GM21737 (cell line): ENCODE data around the gene RAB35.
A peak's percentile ranks its signal among the peaks of the same experiment; 100 is the strongest.

Source experiments
- ATAC-seq: cut with Tn5 transposase; IDR thresholded peaks from one replicate; pipeline ENCODE4 v1.9.1; 2021; ENCODE audit warnings: mild to moderate bottlenecking, moderate library complexity; ENCODE audit not compliant: unreplicated experiment

RAB35 gene

DNA sequence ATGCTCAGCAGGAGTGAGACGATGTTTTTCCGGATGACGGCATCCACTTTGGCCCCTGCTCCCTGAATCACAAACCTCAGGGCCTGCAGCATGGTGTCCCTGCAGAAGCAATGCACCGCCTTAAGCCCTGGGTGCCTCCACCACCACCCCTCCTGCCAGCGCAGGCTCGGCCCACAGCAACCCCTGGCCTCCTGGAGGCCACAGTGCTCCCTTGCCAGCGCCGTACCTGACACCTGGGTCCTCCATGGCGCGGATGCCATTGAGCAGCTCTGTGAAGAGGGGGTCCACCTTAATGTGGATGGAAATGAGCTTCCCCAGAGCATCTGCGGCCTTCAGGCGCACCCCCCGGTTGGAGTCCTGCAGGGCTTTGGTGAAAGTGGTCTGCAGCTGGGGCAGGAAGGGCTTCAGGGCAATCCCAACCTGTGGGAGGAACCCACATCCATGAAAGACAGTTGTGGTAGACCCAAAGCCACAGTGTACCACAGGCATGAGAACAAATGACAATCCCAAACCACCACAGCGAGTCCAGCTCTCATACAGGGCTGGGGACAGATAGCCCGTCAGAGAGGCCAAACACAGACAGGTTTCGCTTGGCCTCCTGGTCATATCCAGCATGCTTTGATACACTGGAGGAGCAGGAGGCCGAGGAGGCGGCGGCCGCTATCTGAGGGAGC, 17.9 kb upstream of the RAB35 start:
- no peak for ATAC-seq

- peak; percentile 83 for ATAC-seq
These were observed 16.4 kb upstream of the RAB35 start for GRCh38 chr12:120132863-120133385.

GRCh38 chr12:120132054-120132836, 15.7 kb upstream of the RAB35 start:
- ATAC-seq = no peak

DNA sequence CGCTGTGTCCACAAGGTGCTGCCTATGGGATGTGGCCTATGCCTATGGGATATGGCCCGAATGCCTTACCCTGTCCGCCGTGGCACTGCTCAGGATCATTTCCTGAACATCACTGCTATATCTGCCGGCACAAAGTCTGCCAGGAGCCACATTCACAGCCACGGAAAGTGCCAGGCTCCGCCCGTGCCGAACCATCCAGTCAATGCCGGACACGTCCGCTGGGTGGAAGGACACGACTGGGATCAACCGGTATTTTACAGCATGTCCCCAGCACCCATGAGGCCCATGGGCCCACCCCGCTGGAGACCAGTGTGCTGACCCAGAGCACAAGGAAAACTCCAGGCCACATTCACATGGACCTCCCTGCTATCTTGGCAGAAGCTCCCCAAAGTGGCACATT, 14.6 kb upstream of the RAB35 start:
- no peak for ATAC-seq

- ATAC-seq = no peak
These were observed 13.5 kb upstream of the RAB35 start for GRCh38 chr12:120130011-120130410.

DNA sequence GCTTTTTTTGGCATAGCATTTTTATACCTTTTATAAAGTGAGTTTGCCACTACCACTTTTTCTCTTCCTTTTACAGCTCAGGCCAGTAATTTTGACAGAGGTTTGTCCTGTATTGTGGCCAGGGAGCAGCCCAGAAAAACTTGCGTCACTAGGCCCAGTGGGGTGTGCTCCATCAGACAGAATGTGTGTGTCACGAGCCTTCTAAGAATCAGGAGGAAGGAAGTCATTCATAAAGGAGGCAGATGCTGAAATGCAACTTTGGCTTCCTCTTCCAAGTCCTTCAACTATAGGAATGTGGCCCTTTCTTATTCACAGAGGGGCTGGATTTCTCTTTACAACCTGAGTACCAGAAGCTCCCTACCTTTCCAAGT, 10.1 kb upstream of the RAB35 start:
- ATAC-seq = no peak

- no peak for ATAC-seq
These were observed 9.5 kb upstream of the RAB35 start for GRCh38 chr12:120125792-120126634.

DNA sequence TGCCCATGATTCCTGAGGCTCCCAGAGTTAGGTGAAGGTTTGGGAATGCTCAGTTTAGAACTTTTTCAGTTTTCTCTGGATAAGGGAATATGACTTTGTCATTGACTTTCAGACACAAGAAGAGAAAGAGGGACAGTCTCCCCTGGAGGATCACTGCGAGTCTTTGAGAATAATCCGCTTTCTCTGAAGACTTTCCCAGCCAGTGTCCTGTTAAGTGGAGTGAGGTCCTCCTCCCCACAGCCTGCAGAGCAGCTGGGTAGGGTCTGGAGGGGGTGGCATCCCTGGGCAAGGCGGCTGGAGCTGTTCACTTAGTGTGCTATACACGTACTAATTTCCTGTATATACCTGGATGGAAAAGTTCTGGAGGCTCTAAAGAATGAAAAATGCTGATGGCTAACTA, 8.5 kb upstream of the RAB35 start:
- ATAC-seq = no peak

- ATAC-seq = peak; percentile 33
These were observed 5.3 kb upstream of the RAB35 start for GRCh38 chr12:120121766-120122293.

GRCh38 chr12:120121343-120121742, 4.8 kb upstream of the RAB35 start:
- ATAC-seq = no peak

DNA sequence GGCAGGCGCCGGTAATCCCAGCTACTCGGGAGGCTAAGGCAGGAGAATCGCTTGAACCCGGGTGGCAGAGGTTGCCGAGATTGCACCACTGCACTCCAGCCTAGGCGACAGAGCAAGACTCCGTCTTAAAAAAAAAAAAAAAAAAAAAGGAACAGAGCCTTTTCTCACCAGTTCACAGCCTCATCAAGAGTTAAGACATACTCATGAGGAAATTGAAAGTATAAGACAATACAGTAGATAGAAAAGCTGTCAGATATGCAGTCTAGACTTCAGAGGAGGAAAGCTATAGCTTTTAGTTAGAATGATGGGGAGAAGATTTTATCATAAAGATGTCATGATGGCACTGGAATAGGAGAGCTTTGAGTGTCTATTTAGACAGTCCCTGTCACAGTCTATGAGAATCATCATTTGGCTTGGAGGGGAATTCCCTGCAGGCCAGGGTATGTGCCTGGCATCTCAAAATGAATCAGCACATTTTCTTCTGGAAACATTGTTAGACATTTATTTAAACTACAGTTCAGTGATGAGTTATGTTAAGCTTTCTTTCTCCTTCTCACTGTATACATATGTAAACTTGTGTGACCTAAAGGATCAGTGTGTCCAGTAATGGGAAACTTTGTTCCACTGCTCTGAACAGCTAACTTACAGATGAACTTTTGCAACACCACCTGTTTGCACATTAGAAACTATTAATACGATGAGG, 2.9 kb upstream of the RAB35 start:
- ATAC-seq = peak; percentile 19

GRCh38 chr12:120118321-120119061, 1.9 kb upstream of the RAB35 start:
- no peak for ATAC-seq

DNA sequence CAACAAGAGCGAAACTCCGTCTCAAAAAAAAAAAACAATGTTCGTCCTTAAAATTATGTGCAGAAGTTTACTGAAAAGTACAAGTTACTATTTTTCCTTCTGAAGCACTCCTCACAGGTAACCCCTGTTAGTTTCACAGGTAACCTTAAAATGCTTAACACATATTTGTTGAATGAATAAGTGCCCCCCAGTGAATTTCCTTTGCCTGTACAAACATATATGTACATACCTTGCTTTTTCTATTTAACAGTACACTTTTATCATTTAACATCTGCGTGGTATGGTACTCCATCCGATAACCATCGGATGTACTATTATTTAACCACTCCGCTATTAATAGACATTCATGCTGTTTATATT, 1.4 kb upstream of the RAB35 start:
- no peak for ATAC-seq

- peak; percentile 42 for ATAC-seq
These were observed 469 bp upstream of the RAB35 start for GRCh38 chr12:120116792-120117651.

DNA sequence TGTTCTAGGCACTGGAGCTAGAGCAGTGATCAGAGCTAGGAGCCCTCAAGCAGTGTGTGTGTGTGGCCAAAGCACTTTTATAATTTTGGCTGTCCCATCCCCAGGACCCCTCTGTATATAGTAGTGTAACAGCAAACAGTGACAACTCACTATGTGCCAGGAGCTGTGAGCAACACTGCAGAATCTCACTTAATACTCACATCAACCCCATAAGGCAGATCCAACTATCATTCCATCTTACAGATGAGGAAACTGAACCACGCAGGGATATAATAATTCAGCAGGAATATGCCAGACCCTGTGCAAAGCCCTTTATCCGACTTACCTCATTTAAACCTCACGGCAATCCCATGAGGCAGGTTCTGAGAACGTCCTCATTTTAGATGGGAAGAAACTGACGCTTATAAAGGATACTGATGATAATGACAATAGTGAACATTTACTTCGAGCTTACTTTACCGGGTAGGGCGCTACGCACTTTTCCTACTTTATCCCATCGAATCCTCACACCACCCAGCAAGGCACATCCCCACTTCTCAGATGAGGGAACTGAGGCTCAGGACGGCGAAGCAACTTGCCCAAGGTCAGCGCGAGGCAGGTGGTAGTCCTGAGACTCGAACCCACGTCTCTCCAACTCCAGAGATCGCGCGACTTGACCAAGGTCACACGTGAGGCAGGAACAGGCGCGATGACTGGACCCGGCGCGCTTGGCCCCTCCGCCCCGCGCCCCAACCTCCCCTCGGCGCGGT, 687 bp downstream of the RAB35 start:
- ATAC-seq = peak; percentile 3

DNA sequence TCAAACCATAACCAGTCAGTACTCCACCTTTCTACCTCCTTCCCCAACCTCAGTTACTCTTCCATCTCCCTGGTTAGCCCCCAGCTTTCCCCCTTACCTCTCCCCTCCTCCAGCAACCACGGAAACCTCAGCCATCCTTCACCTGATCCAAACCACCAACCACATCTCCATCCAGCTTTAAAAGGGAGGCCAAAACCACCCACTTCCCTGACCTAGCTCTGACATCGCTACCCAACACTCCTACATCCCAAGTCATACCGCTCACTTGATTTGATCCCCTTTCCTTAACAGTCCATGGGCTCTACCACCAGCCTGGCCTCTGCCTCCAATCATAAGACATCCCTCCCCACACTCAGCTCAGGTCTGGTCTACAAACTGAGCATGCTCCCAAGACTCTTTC, 1.5 kb downstream of the RAB35 start:
- no peak for ATAC-seq

- ATAC-seq = no peak
These were observed 5.7 kb downstream of the RAB35 start for GRCh38 chr12:120110550-120111501.
